Liver (tissue), 9 donors: ENCODE measurements around the gene MMP14. TPM values are rescaled to one million over a fixed set of nuclear protein-coding genes. Genes with fewer than 3 reads are reported as not detected.

ENCODE experiments used
- DNase-seq: peaks from one replicate; pipeline ENCODE4 v3.0.0-alpha.2; 2017; ENCODE audit warnings: low spot score
- H3K27ac ChIP-seq, 2 donors: one replicate each; pipeline ENCODE4 v1.7.0; 2013; ENCODE audit warnings: inconsistent platforms in 2 of 2, low read length in 2 of 2, control low read depth in 1 of 2, low read depth in 1 of 2, mild to moderate bottlenecking in 1 of 2
- H3K27me3 ChIP-seq, 4 donors: one replicate each; pipeline versions ENCODE4 v1.6.1 to v1.7.0; 2013; ENCODE audit warnings: low read length in 3 of 4, inconsistent platforms in 1 of 4, mild to moderate bottlenecking in 1 of 4, moderate library complexity in 1 of 4; ENCODE audit not compliant: control insufficient read depth in 4 of 4, insufficient read depth in 4 of 4
- H3K36me3 ChIP-seq, 4 donors: one replicate each; pipeline versions ENCODE4 v1.6.1 to v1.7.0; 2013; ENCODE audit warnings: low read length in 3 of 4, mild to moderate bottlenecking in 3 of 4, low read depth in 1 of 4, moderate library complexity in 1 of 4; ENCODE audit not compliant: control insufficient read depth in 4 of 4, insufficient read depth in 3 of 4
- H3K4me1 ChIP-seq, 4 donors: one replicate each; pipeline versions ENCODE4 v1.6.1 to v1.7.0; 2013; ENCODE audit warnings: low read length in 3 of 4, mild to moderate bottlenecking in 3 of 4, moderate library complexity in 1 of 4; ENCODE audit not compliant: control insufficient read depth in 4 of 4, insufficient read depth in 4 of 4
- H3K4me3 ChIP-seq, 3 donors: one replicate each; pipeline versions ENCODE4 v1.6.1 to v1.7.0; 2013; ENCODE audit warnings: low read length in 3 of 3, control low read depth in 1 of 3, low read depth in 1 of 3, mild to moderate bottlenecking in 1 of 3
- H3K9ac ChIP-seq, 2 donors: one replicate each; pipeline ENCODE4 v1.7.0; 2013; ENCODE audit warnings: low read length in 2 of 2, mild to moderate bottlenecking in 2 of 2, moderate library complexity in 2 of 2, control low read depth in 1 of 2, low read depth in 1 of 2
- H3K9me3 ChIP-seq, 4 donors: one replicate each; pipeline versions ENCODE4 v1.6.1 to v1.7.0; 2013; ENCODE audit warnings: low read length in 3 of 4; ENCODE audit not compliant: control insufficient read depth in 4 of 4
- ATF3 ChIP-seq: IDR thresholded peaks from 2 replicates; pipeline ENCODE4 v1.6.1; 2016; ENCODE audit warnings: antibody characterized with exemption
- CTCF ChIP-seq: fragments of 150-350 bp; IDR thresholded peaks from 2 replicates; pipeline ENCODE4 v1.5.1; 2017; ENCODE audit warnings: improper control_type of control experiment, low read depth, low read length; ENCODE audit not compliant: missing input control
- EGR1 ChIP-seq, 2 donors: IDR thresholded peaks; 2 replicates each; pipeline ENCODE4 v1.6.1; 2016 to 2018; ENCODE audit warnings: antibody characterized with exemption in 2 of 2, low read depth in 2 of 2
- FOXA1 ChIP-seq: IDR thresholded peaks from 2 replicates; pipeline ENCODE4 v1.6.1; 2016; ENCODE audit warnings: antibody characterized with exemption
- FOXA2 ChIP-seq: IDR thresholded peaks from 2 replicates; pipeline ENCODE4 v1.6.1; 2016; ENCODE audit warnings: antibody characterized with exemption
- GABPA ChIP-seq, 2 donors: IDR thresholded peaks in 1 of 2; conservative IDR thresholded peaks in 1 of 2; 2 replicates each; pipeline ENCODE4 v1.6.1; 2016; ENCODE audit warnings: antibody characterized with exemption in 2 of 2, mild to moderate bottlenecking in 1 of 2, moderate library complexity in 1 of 2
- HNF4A ChIP-seq, 2 donors: conservative IDR thresholded peaks; 2 replicates each; pipeline ENCODE4 v1.6.1; 2016; ENCODE audit warnings: antibody characterized with exemption in 2 of 2, mild to moderate bottlenecking in 2 of 2
- HNF4G ChIP-seq: IDR thresholded peaks from 2 replicates; pipeline ENCODE4 v1.6.1; 2016; ENCODE audit warnings: antibody characterized with exemption
- JUND ChIP-seq, 2 donors: IDR thresholded peaks; 2 replicates each; pipeline ENCODE4 v1.6.1; 2016; ENCODE audit warnings: antibody characterized with exemption in 2 of 2
- MAX ChIP-seq: IDR thresholded peaks from 2 replicates; pipeline ENCODE4 v1.6.1; 2016; ENCODE audit warnings: antibody characterized with exemption
- NR2F2 ChIP-seq: IDR thresholded peaks from 2 replicates; pipeline ENCODE4 v1.6.1; 2016; ENCODE audit warnings: antibody characterized with exemption
- RAD21 ChIP-seq, 2 donors: IDR thresholded peaks; 2 replicates each; pipeline ENCODE4 v1.6.1; 2016; ENCODE audit warnings: antibody characterized with exemption in 2 of 2, mild to moderate bottlenecking in 2 of 2
- REST ChIP-seq: IDR thresholded peaks from 2 replicates; pipeline ENCODE4 v1.6.1; 2016; ENCODE audit warnings: antibody characterized with exemption, mild to moderate bottlenecking
- RXRA ChIP-seq, 2 donors: IDR thresholded peaks; 2 replicates each; pipeline ENCODE4 v1.6.1; 2017 to 2018; ENCODE audit warnings: antibody characterized with exemption in 2 of 2, mild to moderate bottlenecking in 1 of 2
- SP1 ChIP-seq: IDR thresholded peaks from 2 replicates; pipeline ENCODE4 v1.6.1; 2018; ENCODE audit warnings: antibody characterized with exemption, mild to moderate bottlenecking
- TAF1 ChIP-seq: conservative IDR thresholded peaks from 2 replicates; pipeline ENCODE4 v1.6.1; 2016; ENCODE audit warnings: antibody characterized with exemption, mild to moderate bottlenecking
- YY1 ChIP-seq: IDR thresholded peaks from 2 replicates; pipeline ENCODE4 v1.6.1; 2016; ENCODE audit warnings: antibody characterized with exemption, mild to moderate bottlenecking
- ZBTB33 ChIP-seq: IDR thresholded peaks from 2 replicates; pipeline ENCODE4 v1.6.1; 2016; ENCODE audit warnings: antibody characterized with exemption
- WGBS: extraction: QIAGEN DNeasy Blood & Tissue Kit; methylation state at CpG from one replicate; pipeline ENCODE4 v1.1.7; 2013; 5-methylcytosine and 5-hydroxymethylcytosine counted together
- polyA plus RNA-seq, 2 donors: library from polyadenylated mRNA; stranded (reverse) in 1 of 2; unstranded in 1 of 2; fragments of 200-250 nt in 1 of 2; fragments of >200 nt in 1 of 2; fragmentation: Nextera tagmentation in 1 of 2; extraction: Ambion mirVana in 1 of 2; gene quantifications; one replicate each; pipeline versions ENCODE4 v1.2.1 to v1.2.3, GENCODE V29; 2013 to 2015
- total RNA-seq, 2 donors: library from RNA; depleted of rRNA; stranded (reverse); fragments of >200 nt; gene quantifications; one replicate each; pipeline ENCODE4 v1.2.3, GENCODE V29; 2014
- donor health status: healthy.
- donor health status: healthy.
- donor health status: healthy.
- donor health status: healthy.
- donor health status: healthy.

Gene MMP14
- total and polyA plus RNA-seq, 4 donors, result 0.86 to 10.6 (median 8.0) TPM

GRCh38 chr14:22791301-22791700 is 45.1 kb upstream of the MMP14 start:
- WGBS, result 80% methylated on average over 3 of the region's 3 CpGs
- DNase-seq, result no peak
- H3K9me3 ChIP-seq, result no peaks in the 10 kb centered on the region
- H3K27me3 ChIP-seq, result no peaks in the 10 kb centered on the region
- H3K4me3 ChIP-seq, result no peak overlapping the region
- H3K4me1 ChIP-seq, result no peaks in the 10 kb centered on the region
- H3K36me3 ChIP-seq, result no peaks in the 10 kb centered on the region
- TF ChIP-seq RAD21 (IDR thresholded peaks at IDR 0.05) (no peak), RXRA (IDR thresholded peaks at IDR 0.05) (no peak), HNF4A (conservative IDR thresholded peaks at IDR 0.05) (no peak), CTCF (no peak), REST (no peak)
- H3K9ac ChIP-seq, result no peak overlapping the region
- no peak overlapping the region for H3K27ac ChIP-seq

GRCh38 chr14:22792158-22792557 is 44.2 kb upstream of the MMP14 start:
- Histone ChIP-seq H3K9me3 (no peaks in the 10 kb centered on the region), H3K36me3 (no peaks in the 10 kb centered on the region), H3K27me3 (no peaks in the 10 kb centered on the region), H3K4me3 (no peak overlapping the region), H3K27ac (no peak overlapping the region), H3K9ac (no peak overlapping the region), H3K4me1 (no peaks in the 10 kb centered on the region)
- no peak for TF ChIP-seq MAX
- TF ChIP-seq NR2F2, result no peak
- TF ChIP-seq JUND (IDR thresholded peaks at IDR 0.05), result no peak
- no peak for TF ChIP-seq RAD21 (IDR thresholded peaks at IDR 0.05)
- TF ChIP-seq ZBTB33, result no peak
- TF ChIP-seq GABPA (IDR thresholded peaks at IDR 0.05 in 1 of 2, conservative IDR thresholded peaks at IDR 0.05 in 1 of 2), result no peak
- TF ChIP-seq YY1, result no peak
- no peak for TF ChIP-seq EGR1 (IDR thresholded peaks at IDR 0.05; ENCODE audit: low read depth in 2 of 2)
- TF ChIP-seq HNF4A (conservative IDR thresholded peaks at IDR 0.05), result no peak
- TF ChIP-seq HNF4G, result no peak
- TF ChIP-seq ATF3, result no peak
- TF ChIP-seq FOXA1, result no peak
- TF ChIP-seq TAF1, result no peak
- TF ChIP-seq REST, result no peak
- no peak for TF ChIP-seq SP1
- no peak for TF ChIP-seq CTCF
- no peak for TF ChIP-seq RXRA (IDR thresholded peaks at IDR 0.05)
- no peak for TF ChIP-seq FOXA2
- WGBS, result 90% methylated on average over 2 of the region's 2 CpGs
- no peak for DNase-seq
